Cardiac muscle cell (in vitro differentiated cells and primary cell): Measurements from ENCODE around the gene U2AF2. TPM values are rescaled to one million over a fixed set of nuclear protein-coding genes. Genes with fewer than 3 reads are reported as not detected.

Experiments
- DNase-seq, 2 donors: peaks; one replicate each; pipeline versions ENCODE4 v3.0.0 to v3.0.0-alpha.2; 2010 to 2017; ENCODE audit warnings: low read depth in 1 of 2, low spot score in 1 of 2
- H3K27ac ChIP-seq: fragments of 200-600 bp; sonication (generic); 2 replicates; pipeline ENCODE4 v1.5.1; 2016
- H3K27me3 ChIP-seq: fragments of 200-600 bp; sonication (generic); 2 replicates; pipeline ENCODE4 v1.6.0; 2016; ENCODE audit warnings: control low read depth
- H3K36me3 ChIP-seq: fragments of 200-600 bp; sonication (generic); 2 replicates; pipeline ENCODE4 v1.5.1; 2016; ENCODE audit warnings: control low read depth
- H3K4me1 ChIP-seq: fragments of 200-600 bp; sonication (generic); 2 replicates; pipeline ENCODE4 v1.8.1; 2017; ENCODE audit warnings: low read depth, mild to moderate bottlenecking, mixed run types
- H3K4me3 ChIP-seq: fragments of 200-600 bp; sonication (generic); 2 replicates; pipeline ENCODE4 v1.5.1; 2016; ENCODE audit warnings: mild to moderate bottlenecking
- H3K9me3 ChIP-seq: fragments of 200-600 bp; sonication (generic); 2 replicates; pipeline ENCODE4 v1.5.1; 2017; ENCODE audit warnings: low read depth, mild to moderate bottlenecking, control low read depth
- polyA plus RNA-seq: library from polyadenylated mRNA; unstranded; fragments of >200 nt; fragmentation: Nextera tagmentation; extraction: Ambion mirVana; gene quantifications from 2 replicates; pipeline ENCODE4 v1.2.1, GENCODE V29; 2016
- total RNA-seq: library from RNA; depleted of rRNA; stranded (reverse); fragments of >200 nt; gene quantifications from 2 replicates; pipeline ENCODE4 v1.2.3, GENCODE V29; 2016
- TF ChIP-seq, protein P1 (sequence below): IDR thresholded peaks from 2 replicates; pipeline ENCODE4 v1.5.1; 2012; ENCODE audit warnings: low read depth, mild to moderate bottlenecking, low read length

Gene U2AF2
- total and polyA plus RNA-seq, 2 experiments from 2014 or later = 13.4 to 187 TPM

DNA sequence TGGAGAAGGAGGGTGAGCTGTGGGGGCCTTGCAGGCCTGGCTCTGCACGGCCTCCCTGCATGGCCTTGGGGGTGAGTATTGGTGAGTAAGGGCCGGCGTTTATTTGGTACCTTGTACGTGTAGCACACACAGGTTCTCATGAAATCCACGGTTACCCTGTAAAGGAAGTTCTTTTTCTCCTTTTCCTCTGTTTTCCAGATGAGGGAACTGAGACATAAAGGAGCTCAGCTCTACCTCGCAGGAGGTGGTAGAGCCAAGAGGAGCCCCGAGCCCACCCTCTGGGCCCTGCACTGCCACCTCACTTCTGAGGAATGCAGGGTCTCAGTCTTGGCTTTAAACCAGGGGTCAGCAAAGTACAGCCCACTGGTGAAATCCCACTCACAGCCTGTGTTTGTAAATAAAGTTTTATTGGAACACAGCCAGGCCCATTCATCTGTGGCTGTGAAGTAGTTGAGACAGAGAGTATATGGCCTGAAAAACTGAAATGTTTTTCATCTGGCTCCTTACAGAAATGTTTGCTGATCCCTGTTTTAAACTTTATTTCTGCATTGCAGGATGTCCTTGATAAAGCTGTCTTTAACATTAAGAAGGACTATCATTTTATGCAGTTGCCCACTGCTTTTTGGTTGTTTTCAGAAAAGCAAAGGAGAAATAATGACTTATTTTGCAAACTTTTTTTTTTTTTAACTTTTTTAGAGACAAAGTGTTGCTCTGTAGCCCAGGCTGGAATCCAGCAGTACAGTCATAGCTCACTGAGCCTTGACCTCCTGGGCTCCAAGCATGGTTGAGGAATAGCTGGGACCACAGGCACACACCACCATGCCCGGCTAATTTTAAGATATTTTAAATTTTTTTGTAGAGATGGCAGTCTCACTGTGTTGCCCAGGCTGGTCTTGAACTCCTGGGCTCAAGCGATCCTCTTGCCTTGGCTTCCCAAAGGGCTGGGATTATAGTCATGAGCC, 26.6 kb downstream of the U2AF2 start:
- no peak for DNase-seq
- Histone ChIP-seq H3K9me3 (no peaks in the 10 kb centered on the region), H3K4me1 (peaks cover 3% of the 10 kb centered on the region), H3K27ac (no peak overlapping the region), H3K27me3 (no peaks in the 10 kb centered on the region), H3K4me3 (no peak overlapping the region), H3K36me3 (peaks cover 13% of the 10 kb centered on the region)
- TF ChIP-seq, protein P1, sequence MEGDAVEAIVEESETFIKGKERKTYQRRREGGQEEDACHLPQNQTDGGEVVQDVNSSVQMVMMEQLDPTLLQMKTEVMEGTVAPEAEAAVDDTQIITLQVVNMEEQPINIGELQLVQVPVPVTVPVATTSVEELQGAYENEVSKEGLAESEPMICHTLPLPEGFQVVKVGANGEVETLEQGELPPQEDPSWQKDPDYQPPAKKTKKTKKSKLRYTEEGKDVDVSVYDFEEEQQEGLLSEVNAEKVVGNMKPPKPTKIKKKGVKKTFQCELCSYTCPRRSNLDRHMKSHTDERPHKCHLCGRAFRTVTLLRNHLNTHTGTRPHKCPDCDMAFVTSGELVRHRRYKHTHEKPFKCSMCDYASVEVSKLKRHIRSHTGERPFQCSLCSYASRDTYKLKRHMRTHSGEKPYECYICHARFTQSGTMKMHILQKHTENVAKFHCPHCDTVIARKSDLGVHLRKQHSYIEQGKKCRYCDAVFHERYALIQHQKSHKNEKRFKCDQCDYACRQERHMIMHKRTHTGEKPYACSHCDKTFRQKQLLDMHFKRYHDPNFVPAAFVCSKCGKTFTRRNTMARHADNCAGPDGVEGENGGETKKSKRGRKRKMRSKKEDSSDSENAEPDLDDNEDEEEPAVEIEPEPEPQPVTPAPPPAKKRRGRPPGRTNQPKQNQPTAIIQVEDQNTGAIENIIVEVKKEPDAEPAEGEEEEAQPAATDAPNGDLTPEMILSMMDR = no peak

DNA sequence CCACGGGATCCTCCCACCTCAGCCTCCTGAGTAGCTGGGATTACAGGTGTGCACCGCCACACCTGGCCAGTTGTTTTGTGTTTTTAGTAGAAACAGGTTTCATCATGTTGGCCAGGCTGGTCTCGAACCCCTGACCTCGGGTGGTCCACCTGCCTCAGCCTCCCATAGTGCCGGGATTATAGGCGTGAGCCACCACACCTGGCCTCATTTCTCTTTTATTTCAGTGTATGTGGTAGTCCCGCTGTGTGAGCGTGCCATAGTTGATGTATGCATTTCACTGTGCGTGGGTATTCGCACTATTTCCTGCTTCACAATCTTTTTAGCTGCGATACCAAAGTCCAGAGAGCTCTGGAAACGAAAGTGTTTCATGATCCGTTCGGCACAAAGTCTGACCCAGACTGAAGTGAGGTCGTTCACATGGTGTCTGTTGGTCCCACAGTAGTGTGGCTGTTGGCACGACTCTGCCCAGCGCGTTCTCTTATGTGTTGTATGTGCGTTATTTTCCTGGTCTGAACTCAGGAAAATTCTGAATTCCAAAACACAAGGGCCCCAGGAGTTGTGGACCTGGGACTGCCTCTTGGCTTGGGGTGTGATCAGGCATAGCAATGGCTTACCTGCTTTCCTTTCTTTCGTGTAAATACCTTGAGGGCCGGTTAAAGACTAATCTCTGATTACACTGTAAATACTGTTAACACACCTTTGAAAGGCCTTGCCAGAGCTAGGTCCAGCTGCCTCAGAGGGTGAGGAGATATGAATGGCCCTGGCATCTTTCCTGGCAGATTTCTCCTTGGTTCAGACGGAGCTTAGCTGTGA, 28.8 kb downstream of the U2AF2 start:
- peaks cover 11% of the 10 kb centered on the region for H3K36me3 ChIP-seq
- H3K9me3 ChIP-seq = no peaks in the 10 kb centered on the region
- H3K4me1 ChIP-seq = no peaks in the 10 kb centered on the region
- H3K27me3 ChIP-seq = no peaks in the 10 kb centered on the region
- DNase-seq = no peak
- H3K27ac ChIP-seq = no peak overlapping the region
- TF ChIP-seq, protein P1 = no peak
- H3K4me3 ChIP-seq = no peak overlapping the region

DNA sequence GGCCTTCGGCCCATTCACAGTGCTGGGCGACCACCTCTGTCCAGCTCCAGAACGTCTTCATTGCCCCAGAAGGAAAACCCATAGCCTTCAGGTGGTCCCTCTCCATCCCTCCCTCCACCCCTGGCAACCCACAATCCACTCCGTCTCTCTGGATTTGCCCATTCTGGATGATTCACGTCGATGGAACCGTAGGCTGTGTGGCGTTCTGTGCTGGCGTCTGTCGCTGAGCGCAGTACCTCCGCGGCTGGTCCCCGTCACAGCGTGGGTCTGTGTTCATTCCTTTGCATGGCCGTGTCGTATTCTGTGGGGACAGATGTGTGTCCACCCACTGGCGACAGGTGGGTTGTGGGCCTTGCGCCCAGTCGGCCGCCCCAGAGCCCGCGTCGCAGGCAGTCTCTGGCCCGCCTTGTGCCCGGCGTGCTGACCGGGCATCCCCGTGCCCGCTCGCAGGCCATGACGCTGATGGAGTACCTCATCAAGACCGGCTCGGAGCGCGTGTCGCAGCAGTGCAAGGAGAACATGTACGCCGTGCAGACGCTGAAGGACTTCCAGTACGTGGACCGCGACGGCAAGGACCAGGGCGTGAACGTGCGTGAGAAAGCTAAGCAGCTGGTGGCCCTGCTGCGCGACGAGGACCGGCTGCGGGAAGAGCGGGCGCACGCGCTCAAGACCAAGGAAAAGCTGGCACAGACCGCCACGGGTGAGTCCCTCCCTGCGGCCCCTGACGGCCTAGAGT, 30.3 kb downstream of the U2AF2 start:
- TF ChIP-seq, protein P1 = no peak
- H3K27ac ChIP-seq = no peak overlapping the region
- H3K36me3 ChIP-seq = peaks cover 5% of the 10 kb centered on the region
- H3K4me3 ChIP-seq = no peak overlapping the region
- H3K9me3 ChIP-seq = no peaks in the 10 kb centered on the region
- H3K27me3 ChIP-seq = no peaks in the 10 kb centered on the region
- no peaks in the 10 kb centered on the region for H3K4me1 ChIP-seq
- DNase-seq = no peak

DNA sequence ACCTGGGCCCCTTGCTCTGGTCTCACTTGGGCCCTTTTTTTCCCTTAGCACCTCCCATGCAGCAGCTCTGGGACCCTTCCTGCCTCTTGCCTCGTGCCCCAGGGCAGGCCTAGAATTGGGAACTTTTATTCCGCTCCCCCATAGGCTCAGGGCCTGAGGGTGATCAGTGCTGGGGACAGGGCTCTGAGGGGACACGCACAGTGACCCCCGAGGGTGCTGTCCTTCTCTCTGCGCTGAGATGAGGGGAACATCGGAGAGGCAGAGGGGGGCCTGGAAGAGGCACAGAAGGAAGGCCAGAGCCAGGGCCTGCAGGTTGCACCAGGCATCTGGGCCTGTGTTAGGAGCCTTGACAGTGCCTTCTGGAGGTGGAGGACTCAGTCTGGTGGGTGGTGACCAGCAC, 30.9 kb downstream of the U2AF2 start:
- H3K36me3 ChIP-seq = peaks cover 10% of the 10 kb centered on the region
- H3K27me3 ChIP-seq = no peaks in the 10 kb centered on the region
- H3K27ac ChIP-seq = no peak overlapping the region
- DNase-seq = no peak
- no peaks in the 10 kb centered on the region for H3K4me1 ChIP-seq
- H3K4me3 ChIP-seq = no peak overlapping the region
- TF ChIP-seq, protein P1 = no peak
- no peaks in the 10 kb centered on the region for H3K9me3 ChIP-seq
